GM21529 (cell line): ENCODE results near the gene ARIH2.

Experiments
- ATAC-seq: cut with Tn5 transposase; IDR thresholded peaks from one replicate; pipeline ENCODE4 v1.9.1; 2021; ENCODE audit not compliant: unreplicated experiment

The ARIH2 gene

GRCh38 chr3:49034650-49035049 is 116.0 kb downstream of the ARIH2 start:
- ATAC-seq: no peak

- no peak for ATAC-seq
Observed at GRCh38 chr3:49035281-49035680, 116.6 kb downstream of the ARIH2 start.
